ENCODE data around the gene RTL5. TPM values are rescaled to one million over a fixed set of nuclear protein-coding genes. Genes with fewer than 3 reads are reported as not detected.

The RTL5 gene
- total RNA-seq, 1 experiment from 2014 or later, result not detected

DNA sequence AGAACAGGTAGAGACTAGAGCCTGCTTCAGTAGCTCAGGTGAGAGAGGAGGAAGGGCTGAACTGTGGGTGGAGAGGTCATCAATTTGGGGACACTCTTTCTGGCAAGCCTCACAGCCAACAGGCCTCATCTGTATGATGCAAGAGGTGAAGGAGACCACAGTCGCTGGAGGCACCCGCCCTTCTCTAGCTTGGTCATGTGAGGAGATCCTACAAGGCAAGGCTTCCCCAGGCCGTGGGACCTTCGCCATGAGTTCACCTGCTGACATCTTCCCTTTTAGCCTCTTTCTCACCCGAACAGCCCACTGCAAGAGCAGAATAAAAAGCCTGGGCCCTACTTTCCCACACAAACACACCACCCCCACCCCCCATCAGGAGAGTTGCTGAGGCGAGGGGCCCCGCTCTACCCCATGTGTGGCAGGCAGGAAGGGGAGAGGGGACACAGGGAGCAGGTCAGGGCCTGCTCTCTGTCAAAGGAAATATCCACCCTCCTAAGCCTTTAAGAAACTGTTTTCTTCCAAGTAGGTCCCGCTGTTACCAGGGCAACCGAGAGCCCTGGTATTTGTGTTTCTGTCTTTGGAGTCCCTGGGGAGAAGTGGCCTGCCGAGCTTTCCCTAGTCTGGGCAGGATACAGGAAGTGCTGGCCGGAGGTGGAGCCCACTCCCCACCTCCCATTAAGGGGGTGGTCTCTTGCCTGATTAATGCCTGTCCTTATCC lies 8.1 kb downstream of the RTL5 start:
- Mint-ChIP-seq H3K4me1 (ENCODE audit: insufficient read depth, unreplicated experiment) (peaks cover 10% of the 10 kb centered on the region), H3K27me3 (ENCODE audit: insufficient read depth, unreplicated experiment) (peaks cover 68% of the 10 kb centered on the region), H3K9me3 (ENCODE audit: unreplicated experiment) (no peaks in the 10 kb centered on the region), H3K4me3 (ENCODE audit: unreplicated experiment) (no peak overlapping the region), H3K27ac (ENCODE audit: low read depth, unreplicated experiment) (no peak overlapping the region), H3K36me3 (ENCODE audit: insufficient read depth, unreplicated experiment) (no peaks in the 10 kb centered on the region)
- ChIA-PET POLR2A (no interaction called here), CTCF (interaction anchor here (0.5 to 5.4 kb wide), 6 partner anchors 56 to 575 kb away, joined by 3 to 49 read pairs (median 5); no protein-coding TSS in a partner anchor)
- no peak for TF ChIP-seq CTCF (IDR thresholded peaks at IDR 0.05; ENCODE audit: unreplicated experiment)
- no peak for DNase-seq (ENCODE audit: unreplicated experiment)
- intact Hi-C loops (cut with micrococcal nuclease), result no loop called here
- no TSS peak for BruUV-seq (replicated peaks)

GRCh38 chrX:72122621-72123337 lies 8.9 kb downstream of the RTL5 start:
- peaks cover 68% of the 10 kb centered on the region for H3K27me3 Mint-ChIP-seq (ENCODE audit: insufficient read depth, unreplicated experiment)
- no peak overlapping the region for H3K27ac Mint-ChIP-seq (ENCODE audit: low read depth, unreplicated experiment)
- no peak for DNase-seq (ENCODE audit: unreplicated experiment)
- no peak overlapping the region for H3K4me3 Mint-ChIP-seq (ENCODE audit: unreplicated experiment)
- ChIA-PET POLR2A (no interaction called here), CTCF (interaction anchor here (0.6 kb wide), 1 partner anchor 125 kb away, joined by 3 read pairs; no protein-coding TSS in a partner anchor)
- H3K4me1 Mint-ChIP-seq (ENCODE audit: insufficient read depth, unreplicated experiment), result peaks cover 10% of the 10 kb centered on the region
- BruUV-seq (replicated peaks), result no TSS peak
- intact Hi-C loops (cut with micrococcal nuclease), result no loop called here
- H3K9me3 Mint-ChIP-seq (ENCODE audit: unreplicated experiment), result no peaks in the 10 kb centered on the region
- TF ChIP-seq CTCF (IDR thresholded peaks at IDR 0.05; ENCODE audit: unreplicated experiment), result no peak
- H3K36me3 Mint-ChIP-seq (ENCODE audit: insufficient read depth, unreplicated experiment), result no peaks in the 10 kb centered on the region

DNA sequence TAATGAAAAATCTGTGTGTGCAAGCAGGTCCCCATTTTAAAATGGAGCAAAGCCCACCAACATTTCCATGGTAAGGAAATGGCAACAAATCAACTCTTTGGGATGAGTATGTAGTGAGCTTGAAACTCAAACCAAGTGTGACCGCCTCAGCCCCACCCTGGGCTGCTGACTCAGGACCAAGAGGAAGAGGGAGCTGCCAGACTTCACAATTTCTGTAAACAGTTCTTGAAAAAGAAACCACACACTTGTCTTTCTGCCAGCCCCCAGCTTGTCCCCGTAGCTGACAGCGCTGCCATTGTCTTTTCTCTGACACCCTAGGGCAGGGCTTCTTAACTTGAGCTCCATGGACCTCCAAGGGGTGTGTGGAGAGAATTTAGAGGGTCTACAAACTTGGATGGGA lies 10.3 kb downstream of the RTL5 start:
- POLR2A ChIA-PET, result no interaction called here

More for the DNA sequence above, 10.3 kb downstream of the RTL5 start:
- H3K27me3 Mint-ChIP-seq (ENCODE audit: insufficient read depth, unreplicated experiment), result peaks cover 73% of the 10 kb centered on the region
- no peak for TF ChIP-seq CTCF (IDR thresholded peaks at IDR 0.05; ENCODE audit: unreplicated experiment)
- peaks cover 5% of the 10 kb centered on the region for H3K4me1 Mint-ChIP-seq (ENCODE audit: insufficient read depth, unreplicated experiment)
- H3K36me3 Mint-ChIP-seq (ENCODE audit: insufficient read depth, unreplicated experiment), result no peaks in the 10 kb centered on the region
- no TSS peak for BruUV-seq (replicated peaks)
- H3K4me3 Mint-ChIP-seq (ENCODE audit: unreplicated experiment), result no peak overlapping the region
- peak; percentile 74 for DNase-seq (ENCODE audit: unreplicated experiment)
- H3K27ac Mint-ChIP-seq (ENCODE audit: low read depth, unreplicated experiment), result no peak overlapping the region
- intact Hi-C loops (cut with micrococcal nuclease), result no loop called here
- no peaks in the 10 kb centered on the region for H3K9me3 Mint-ChIP-seq (ENCODE audit: unreplicated experiment)
- CTCF ChIA-PET, result interaction anchor here (0.7 to 1.5 kb wide), 3 partner anchors 103 to 123 kb away, joined by 3 to 5 read pairs (median 4); no protein-coding TSS in a partner anchor
